GM19043 (cell line): ENCODE measurements around the gene LRIG2.
"Not testable (repeated sequence)": the region's sequence is repeated elsewhere in the genome, so short reads cannot be mapped to it uniquely, and the experiment has no call there.

Experiments
- ATAC-seq: cut with Tn5 transposase; IDR thresholded peaks from one replicate; pipeline ENCODE4 v1.9.1; 2021; ENCODE audit warnings: low read depth; ENCODE audit not compliant: unreplicated experiment

The LRIG2 gene

DNA sequence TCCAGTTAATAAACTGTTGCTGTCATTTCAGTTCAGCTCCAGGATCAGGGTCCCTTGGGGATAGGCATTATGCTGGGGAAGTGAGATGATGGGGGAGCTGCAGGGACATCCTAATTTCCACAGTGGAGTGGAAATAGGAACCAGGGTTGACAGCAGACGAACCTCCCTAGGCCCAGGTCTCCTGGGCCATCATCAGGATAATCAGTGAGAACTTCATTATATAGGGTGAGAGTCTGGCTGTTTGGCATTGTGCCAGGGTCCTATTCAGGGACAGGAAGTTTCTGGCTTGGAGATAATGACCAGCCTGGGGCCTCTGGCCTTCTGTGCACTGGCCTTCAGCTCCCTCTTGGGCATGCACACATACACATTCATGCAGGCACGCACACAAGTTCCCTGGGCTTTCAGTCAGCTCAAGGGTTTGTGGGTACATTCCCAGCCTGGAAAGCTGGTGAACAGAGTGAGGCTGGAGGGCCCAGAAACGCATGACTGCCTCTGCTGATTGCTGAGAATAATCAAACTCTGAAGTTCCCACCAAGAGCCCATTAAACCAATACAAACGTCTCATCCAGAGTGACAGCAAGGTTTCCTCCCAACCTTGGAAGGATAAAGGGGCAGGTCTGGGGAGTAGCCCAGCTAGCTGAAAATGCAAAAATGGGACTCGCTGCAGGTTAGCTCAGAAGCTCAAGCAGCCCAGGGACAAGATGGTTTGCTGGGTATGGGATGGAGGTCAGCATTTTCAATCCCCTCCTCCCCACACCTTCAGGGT lies 13.9 kb upstream of the LRIG2 start:
- no peak for ATAC-seq

GRCh38 chr1:113063456-113063855 lies 9.5 kb upstream of the LRIG2 start:
- not testable (repeated sequence) for ATAC-seq

GRCh38 chr1:113072141-113072756 lies 749 bp upstream of the LRIG2 start:
- no peak for ATAC-seq

GRCh38 chr1:113073479-113073950 lies 517 bp downstream of the LRIG2 start:
- peak; percentile 21 for ATAC-seq

- no peak for ATAC-seq
These were observed 1.2 kb downstream of the LRIG2 start for GRCh38 chr1:113074237-113074636.

DNA sequence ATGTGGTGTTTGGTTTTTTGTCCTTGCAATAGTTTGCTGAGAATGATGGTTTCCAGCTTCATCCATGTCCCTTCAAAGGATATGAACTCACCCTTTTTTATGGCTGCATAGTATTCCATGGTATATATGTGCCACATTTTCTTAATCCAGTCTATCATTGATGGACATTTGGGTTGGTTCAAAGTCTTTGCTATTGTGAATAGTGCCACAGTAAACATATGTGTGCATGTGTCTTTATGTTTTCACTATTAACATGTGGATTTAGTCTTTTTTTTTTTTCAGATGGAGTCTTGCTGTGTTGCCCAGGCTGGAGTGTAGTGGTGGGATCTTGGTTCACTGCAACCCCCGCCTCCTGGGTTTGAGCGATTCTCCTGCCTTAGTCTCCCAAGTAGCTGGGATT lies 5.0 kb downstream of the LRIG2 start:
- not testable (repeated sequence) for ATAC-seq

- no peak for ATAC-seq
These were observed 13.5 kb downstream of the LRIG2 start for GRCh38 chr1:113086541-113086940.

GRCh38 chr1:113088972-113089371 lies 16.0 kb downstream of the LRIG2 start:
- no peak for ATAC-seq

GRCh38 chr1:113090051-113090450 lies 17.1 kb downstream of the LRIG2 start:
- no peak for ATAC-seq

DNA sequence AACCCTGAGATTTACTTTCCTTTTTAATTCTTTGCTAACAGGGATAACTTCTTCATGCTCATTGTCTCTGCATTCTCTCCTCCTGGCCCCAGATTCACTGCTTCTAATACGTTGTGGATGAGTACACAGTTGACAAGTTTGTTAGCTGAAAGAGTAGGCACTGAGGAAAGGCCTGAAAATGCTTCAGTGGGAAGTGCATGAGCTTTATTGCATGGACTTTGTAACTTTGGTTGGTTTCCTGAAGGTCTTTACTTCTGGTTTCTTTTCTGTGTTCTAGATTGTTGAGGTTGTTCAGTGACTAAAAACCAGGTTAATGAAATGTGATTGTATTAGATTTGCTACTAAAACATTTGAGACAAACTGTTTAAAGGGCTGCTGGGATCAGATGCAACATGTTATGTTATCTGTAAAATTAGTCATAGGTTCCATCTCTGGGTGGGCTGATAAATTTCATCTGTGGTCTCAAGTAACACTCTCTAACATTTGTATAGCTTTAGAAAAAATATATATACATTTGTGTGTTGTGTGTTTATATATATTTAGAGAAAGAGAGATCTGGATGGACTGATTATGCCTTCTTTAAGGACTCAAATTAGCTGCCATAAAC lies 19.1 kb downstream of the LRIG2 start:
- no peak for ATAC-seq

DNA sequence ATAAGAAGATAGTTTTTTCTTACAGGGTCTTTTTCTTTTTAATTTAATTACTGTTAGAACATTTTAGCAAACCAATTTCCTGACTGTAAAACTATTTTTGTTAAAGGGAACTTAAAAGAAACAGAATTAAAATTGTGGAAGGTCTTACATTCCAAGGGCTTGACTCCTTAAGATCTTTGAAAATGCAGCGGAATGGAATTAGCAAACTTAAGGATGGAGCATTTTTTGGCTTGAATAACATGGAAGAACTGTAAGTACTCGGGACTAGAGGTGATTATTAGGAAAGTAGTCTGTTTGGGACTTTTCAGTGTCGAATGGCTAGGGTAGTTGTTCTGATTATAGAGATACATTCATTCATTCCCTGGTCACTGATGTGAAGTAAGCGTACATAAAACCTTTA lies 21.5 kb downstream of the LRIG2 start:
- no peak for ATAC-seq

GRCh38 chr1:113095790-113096455 lies 22.9 kb downstream of the LRIG2 start:
- no peak for ATAC-seq

GRCh38 chr1:113096493-113096892 lies 23.5 kb downstream of the LRIG2 start:
- no peak for ATAC-seq

- no peak for ATAC-seq
These were observed 28.6 kb downstream of the LRIG2 start for GRCh38 chr1:113101588-113101987.

- no peak for ATAC-seq
These were observed 30.1 kb downstream of the LRIG2 start for GRCh38 chr1:113103048-113103447.

- ATAC-seq, result no peak
These were observed 31.0 kb downstream of the LRIG2 start for GRCh38 chr1:113103977-113104376.

DNA sequence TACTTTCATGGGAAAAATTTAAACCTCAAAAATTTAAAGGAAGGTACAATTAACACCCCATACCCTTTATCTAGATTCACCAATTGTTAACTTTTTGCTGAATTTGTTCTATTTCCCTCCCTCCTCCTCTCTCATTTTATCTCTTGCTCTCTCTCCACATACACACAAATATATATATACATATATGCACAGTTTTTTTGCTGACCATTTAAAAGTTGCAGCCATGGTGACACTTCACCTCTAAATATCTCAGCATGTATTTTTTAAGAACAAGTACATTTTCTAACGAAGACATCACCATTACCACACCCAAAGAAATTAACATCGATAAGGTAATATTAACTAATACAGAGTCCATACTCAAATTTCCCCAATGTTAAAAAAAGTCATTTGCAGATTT lies 33.9 kb downstream of the LRIG2 start:
- no peak for ATAC-seq

DNA sequence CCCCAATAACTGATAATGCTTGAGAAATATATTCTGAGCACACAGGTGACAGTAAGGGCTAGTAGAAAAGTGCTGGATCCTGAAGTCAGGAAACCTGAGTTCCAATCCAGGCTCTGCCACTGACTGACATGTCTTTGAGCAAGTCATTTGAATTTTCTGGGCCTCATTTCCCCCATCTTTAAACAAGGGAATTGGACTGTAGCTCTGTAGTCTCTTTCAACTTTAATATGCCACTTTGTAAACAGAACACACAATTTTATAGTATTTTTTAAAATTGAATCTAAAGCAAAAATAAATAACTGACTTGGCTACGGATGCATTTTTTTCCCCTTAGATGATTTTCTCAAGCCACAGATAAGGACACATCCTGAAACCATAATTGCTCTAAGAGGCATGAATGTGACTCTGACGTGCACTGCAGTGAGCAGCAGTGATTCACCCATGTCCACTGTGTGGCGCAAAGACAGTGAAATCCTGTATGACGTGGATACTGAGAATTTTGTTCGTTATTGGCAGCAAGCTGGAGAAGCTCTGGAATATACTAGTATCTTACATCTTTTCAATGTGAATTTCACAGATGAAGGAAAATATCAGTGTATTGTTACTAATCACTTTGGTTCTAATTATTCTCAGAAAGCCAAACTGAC lies 37.0 kb downstream of the LRIG2 start:
- ATAC-seq, result no peak

GRCh38 chr1:113118266-113118665 lies 45.3 kb downstream of the LRIG2 start:
- ATAC-seq, result no peak

- ATAC-seq, result no peak
These were observed 50.7 kb downstream of the LRIG2 start for GRCh38 chr1:113123737-113124136.

GRCh38 chr1:113124366-113124765 lies 51.4 kb downstream of the LRIG2 start:
- ATAC-seq, result no peak
